GM10248 (cell line): ENCODE measurements around the gene POFUT2.

Experiments used
- CTCF ChIA-PET: fragments of 300-600 bp; sonication (Branson Sonifier 250); formaldehyde crosslinking; extraction: SDS; loops from one replicate; lab custom pipeline; 2021; ENCODE audit warnings: antibody characterized with exemption; lab: Yijun Ruan, JAX
- POLR2A ChIA-PET: fragments of 350-650 bp; sonication (Branson Sonifier 250); formaldehyde crosslinking; extraction: SDS; loops from one replicate; lab custom pipeline; 2020; ENCODE audit warnings: antibody characterized with exemption; lab: Yijun Ruan, JAX
- DNase-seq: peaks from one replicate; pipeline ENCODE4 v3.0.0; 2012; ENCODE audit errors: extremely low spot score
- CTCF ChIP-seq: IDR thresholded peaks from 2 replicates; pipeline ENCODE4 v1.5.1; 2012; ENCODE audit warnings: mild to moderate bottlenecking, low read depth; ENCODE audit errors: extremely low read depth, missing control alignments, control extremely low read depth

POFUT2 gene

GRCh38 chr21:45223236-45224185 is 64.2 kb downstream of the POFUT2 start:
- no peak for DNase-seq
- no peak for TF ChIP-seq CTCF
- POLR2A ChIA-PET = no interaction called here
- CTCF ChIA-PET = interaction anchor here (1.1 to 1.5 kb wide), 4 partner anchors 10 to 84 kb away, joined by 3 to 4 read pairs (median 4); no protein-coding TSS in a partner anchor

- POLR2A ChIA-PET = no interaction called here
- DNase-seq = no peak
- TF ChIP-seq CTCF = no peak
- CTCF ChIA-PET = no interaction called here
Measured at GRCh38 chr21:45222001-45222400, 65.7 kb downstream of the POFUT2 start.

- POLR2A ChIA-PET = no interaction called here
- no peak for TF ChIP-seq CTCF
- CTCF ChIA-PET = no interaction called here
- no peak for DNase-seq
Measured at GRCh38 chr21:45220714-45221490, 66.8 kb downstream of the POFUT2 start.

GRCh38 chr21:45220071-45220481 is 67.6 kb downstream of the POFUT2 start:
- CTCF ChIA-PET = no interaction called here
- DNase-seq = no peak
- POLR2A ChIA-PET = no interaction called here
- no peak for TF ChIP-seq CTCF

GRCh38 chr21:45219517-45219916 is 68.2 kb downstream of the POFUT2 start:
- ChIA-PET CTCF (no interaction called here), POLR2A (no interaction called here)
- TF ChIP-seq CTCF = no peak
- no peak for DNase-seq

GRCh38 chr21:45217010-45217409 is 70.7 kb downstream of the POFUT2 start:
- TF ChIP-seq CTCF = no peak
- no peak for DNase-seq
- POLR2A ChIA-PET = no interaction called here
- CTCF ChIA-PET = interaction anchor here (0.6 to 0.8 kb wide), 2 partner anchors 11 to 16 kb away, joined by 3 read pairs; no protein-coding TSS in a partner anchor
